ENCODE measurements around the gene FOXD2.

Gene FOXD2

GRCh38 chr1:47465605-47466004, 27.8 kb downstream of the FOXD2 start:
- no peak for DNase-seq (ENCODE audit: low read depth in 2 of 2)

GRCh38 chr1:47468709-47469389, 31.0 kb downstream of the FOXD2 start:
- no peak for DNase-seq (ENCODE audit: low read depth in 2 of 2)

- DNase-seq (ENCODE audit: low read depth in 2 of 2) = no peak
These were observed 31.5 kb downstream of the FOXD2 start for GRCh38 chr1:47469390-47469759.

- no peak for DNase-seq (ENCODE audit: low read depth in 2 of 2)
These were observed 32.1 kb downstream of the FOXD2 start for GRCh38 chr1:47469910-47470309.

- DNase-seq (ENCODE audit: low read depth in 2 of 2) = no peak
These were observed 33.3 kb downstream of the FOXD2 start for GRCh38 chr1:47471163-47471562.

- DNase-seq (ENCODE audit: low read depth in 2 of 2) = no peak
These were observed 36.7 kb downstream of the FOXD2 start for GRCh38 chr1:47474278-47475193.

- DNase-seq (ENCODE audit: low read depth in 2 of 2) = no peak
These were observed 39.8 kb downstream of the FOXD2 start for GRCh38 chr1:47477595-47478080.

GRCh38 chr1:47478090-47478489, 40.2 kb downstream of the FOXD2 start:
- no peak for DNase-seq (ENCODE audit: low read depth in 2 of 2)

- no peak for DNase-seq (ENCODE audit: low read depth in 2 of 2)
These were observed 41.8 kb downstream of the FOXD2 start for GRCh38 chr1:47479664-47480063.

- DNase-seq (ENCODE audit: low read depth in 2 of 2) = no peak
These were observed 44.1 kb downstream of the FOXD2 start for GRCh38 chr1:47481936-47482335.

- no peak for DNase-seq (ENCODE audit: low read depth in 2 of 2)
These were observed 44.9 kb downstream of the FOXD2 start for GRCh38 chr1:47482786-47483185.

GRCh38 chr1:47483651-47484050, 45.8 kb downstream of the FOXD2 start:
- DNase-seq (ENCODE audit: low read depth in 2 of 2) = no peak

GRCh38 chr1:47485817-47486216, 48.0 kb downstream of the FOXD2 start:
- no peak for DNase-seq (ENCODE audit: low read depth in 2 of 2)

GRCh38 chr1:47487332-47487731, 49.5 kb downstream of the FOXD2 start:
- DNase-seq (ENCODE audit: low read depth in 2 of 2) = no peak

- DNase-seq (ENCODE audit: low read depth in 2 of 2) = no peak
These were observed 50.1 kb downstream of the FOXD2 start for GRCh38 chr1:47487850-47488450.
